H1 (cell line): Measurements from ENCODE around the gene DNAAF5. TPM values are rescaled to one million over a fixed set of nuclear protein-coding genes. Genes with fewer than 3 reads are reported as not detected.

Experiments
- CTCF ChIA-PET: fragments of 300-600 bp; sonication (Branson Sonifier 250); formaldehyde crosslinking; loops from one replicate; lab custom pipeline; 2021; ENCODE audit not compliant: partially characterized antibody; lab: Charles Lee
- POLR2A ChIA-PET: fragments of 300-600 bp; sonication (Branson Sonifier 250); formaldehyde crosslinking; loops from one replicate; lab custom pipeline; 2021; ENCODE audit warnings: inconsistent platforms; ENCODE audit not compliant: partially characterized antibody; lab: Charles Lee
- DNase-seq, 2 experiments: peaks; one replicate each; pipeline versions ENCODE4 v3.0.0 to v3.0.0-alpha.2; 2010 to 2022; ENCODE audit warnings: low spot score in 2 of 2, low read depth in 1 of 2, mixed read lengths in 1 of 2
- FAIRE-seq: peaks from 2 replicates; lab custom pipeline; 2011; peaks lifted over from hg19 to GRCh38; lab: Jason Lieb, UNC
- H2AFZ ChIP-seq: 2 replicates; pipeline ENCODE4 v1.8.1; 2012; ENCODE audit warnings: low read length, inconsistent platforms
- H2AK5ac ChIP-seq: 2 replicates; pipeline ENCODE4 v1.6.1; 2013; ENCODE audit warnings: low read depth, low read length
- H2BK120ac ChIP-seq: replicated peaks from 2 replicates; pipeline ENCODE3; 2013; ENCODE audit warnings: low read depth, low read length, inconsistent platforms
- H2BK12ac ChIP-seq: 2 replicates; pipeline ENCODE4 v1.6.1; 2013; ENCODE audit warnings: low read depth, low read length
- H2BK15ac ChIP-seq: 2 replicates; pipeline ENCODE4 v1.6.1; 2013; ENCODE audit warnings: low read length
- H2BK20ac ChIP-seq: 2 replicates; pipeline ENCODE4 v1.6.1; 2013; ENCODE audit warnings: low read length
- H2BK5ac ChIP-seq: 2 replicates; pipeline ENCODE4 v1.6.1; 2013; ENCODE audit warnings: low read depth, low read length
- H3K14ac ChIP-seq: 2 replicates; pipeline ENCODE4 v1.6.1; 2013; ENCODE audit warnings: inconsistent platforms; ENCODE audit not compliant: insufficient read length
- H3K18ac ChIP-seq: 2 replicates; pipeline ENCODE4 v1.6.1; 2013; ENCODE audit warnings: low read length; ENCODE audit errors: extremely low read depth
- H3K23ac ChIP-seq: 2 replicates; pipeline ENCODE4 v1.6.1; 2013; ENCODE audit warnings: inconsistent platforms; ENCODE audit not compliant: insufficient read length
- H3K23me2 ChIP-seq: 2 replicates; pipeline ENCODE4 v1.6.1; 2013; ENCODE audit warnings: low read depth, low read length
- H3K27ac ChIP-seq: 2 replicates; pipeline ENCODE4 v1.6.1; 2011; ENCODE audit warnings: low read depth, low read length, inconsistent platforms
- H3K27me3 ChIP-seq, 4 experiments: replicated peaks in 1 of 4; 1 replicate in 1 of 4; 2 replicates in 3 of 4; pipeline versions ENCODE4 v1.6.1 to v1.8.1; 2011 to 2013; ENCODE audit warnings: low read length in 3 of 4, mild to moderate bottlenecking in 3 of 4, inconsistent platforms in 2 of 4, mixed read lengths in 2 of 4, moderate library complexity in 1 of 4; ENCODE audit not compliant: control insufficient read depth in 3 of 4, insufficient read depth in 3 of 4; ENCODE audit errors: extremely low read depth in 1 of 4
- H3K36me3 ChIP-seq, 4 experiments: 2 replicates each; pipeline versions ENCODE4 v1.6.1 to v1.8.1; 2011 to 2013; ENCODE audit warnings: mild to moderate bottlenecking in 4 of 4, low read length in 3 of 4, moderate library complexity in 2 of 4, control low read depth in 1 of 4, inconsistent platforms in 1 of 4; ENCODE audit not compliant: insufficient read depth in 4 of 4, control insufficient read depth in 2 of 4
- H3K4ac ChIP-seq: replicated peaks from 2 replicates; pipeline ENCODE3; 2013; ENCODE audit warnings: low read length, low read depth, mixed read lengths, inconsistent platforms; ENCODE audit not compliant: insufficient read length
- H3K4me1 ChIP-seq, 4 experiments: replicated peaks in 1 of 4; 1 replicate in 1 of 4; 2 replicates in 3 of 4; pipeline versions ENCODE4 v1.6.1 to v1.8.1; 2011 to 2013; ENCODE audit warnings: low read length in 3 of 4, inconsistent platforms in 2 of 4, mixed read lengths in 1 of 4; ENCODE audit not compliant: insufficient read depth in 4 of 4, control insufficient read depth in 3 of 4
- H3K4me2 ChIP-seq, 2 experiments: 2 replicates each; pipeline versions ENCODE4 v1.6.1 to v1.8.1; 2011 to 2013; ENCODE audit warnings: low read depth in 2 of 2, low read length in 2 of 2, control low read depth in 1 of 2, inconsistent platforms in 1 of 2, mild to moderate bottlenecking in 1 of 2; ENCODE audit not compliant: insufficient read depth in 1 of 2
- H3K4me3 ChIP-seq, 4 experiments: fragments of 200-600, 300-600 bp in 1 of 4; sonication (generic), shearing (Covaris generic), sonication (Bioruptor Twin) in 1 of 4; 2 replicates each; pipeline versions ENCODE4 v1.5.1 to v1.8.1; 2011 to 2016; ENCODE audit warnings: low read length in 4 of 4, low read depth in 3 of 4, control low read depth in 2 of 4, inconsistent platforms in 2 of 4, mild to moderate bottlenecking in 2 of 4, mixed read lengths in 1 of 4, moderate library complexity in 1 of 4; ENCODE audit not compliant: insufficient read depth in 2 of 4; ENCODE audit errors: extremely low read depth in 1 of 4
- H3K56ac ChIP-seq: replicated peaks from 2 replicates; pipeline ENCODE3; 2013; ENCODE audit warnings: low read depth, mild to moderate bottlenecking, mixed read lengths, low read length, inconsistent platforms; ENCODE audit not compliant: insufficient read length
- H3K79me1 ChIP-seq: 2 replicates; pipeline ENCODE4 v1.6.1; 2013; ENCODE audit warnings: low read depth, low read length, control low read depth
- H3K79me2 ChIP-seq, 2 experiments: 2 replicates each; pipeline versions ENCODE4 v1.6.1 to v1.8.1; 2012 to 2013; ENCODE audit warnings: low read length in 2 of 2, mild to moderate bottlenecking in 2 of 2, inconsistent platforms in 1 of 2; ENCODE audit not compliant: insufficient read depth in 2 of 2, control insufficient read depth in 1 of 2
- H3K9ac ChIP-seq, 4 experiments: replicated peaks in 1 of 4; 1 replicate in 1 of 4; 2 replicates in 3 of 4; pipeline versions ENCODE4 v1.6.1 to v1.8.1; 2011 to 2013; ENCODE audit warnings: low read depth in 3 of 4, low read length in 3 of 4, control low read depth in 2 of 4, mild to moderate bottlenecking in 2 of 4, moderate library complexity in 2 of 4, inconsistent platforms in 1 of 4; ENCODE audit errors: extremely low read depth in 1 of 4
- H3K9me3 ChIP-seq, 2 experiments: 2 replicates each; pipeline versions ENCODE4 v1.6.1 to v1.8.1; 2012 to 2013; ENCODE audit warnings: mild to moderate bottlenecking in 2 of 2, moderate library complexity in 2 of 2, control low read depth in 1 of 2, inconsistent platforms in 1 of 2, low read depth in 1 of 2, low read length in 1 of 2, mixed read lengths in 1 of 2; ENCODE audit not compliant: insufficient read depth in 2 of 2
- H4K20me1 ChIP-seq, 2 experiments: replicated peaks in 1 of 2; 2 replicates each; pipeline versions ENCODE3 to v1.8.1; 2011 to 2013; ENCODE audit warnings: inconsistent platforms in 2 of 2, low read length in 2 of 2, mild to moderate bottlenecking in 1 of 2; ENCODE audit not compliant: insufficient read depth in 2 of 2, control insufficient read depth in 1 of 2
- H4K5ac ChIP-seq: 2 replicates; pipeline ENCODE4 v1.6.1; 2013; ENCODE audit warnings: low read length, low read depth, mixed read lengths, inconsistent platforms; ENCODE audit not compliant: insufficient read length
- H4K8ac ChIP-seq: 2 replicates; pipeline ENCODE4 v1.8.0; 2013; ENCODE audit warnings: mild to moderate bottlenecking, moderate library complexity, low read length, inconsistent platforms; ENCODE audit not compliant: insufficient read depth; ENCODE audit errors: extremely low read depth
- H4K91ac ChIP-seq: replicated peaks from 2 replicates; pipeline ENCODE3; 2013; ENCODE audit warnings: low read length, mixed read lengths, inconsistent platforms; ENCODE audit not compliant: insufficient read length
- MAX ChIP-seq: IDR thresholded peaks from 2 replicates; pipeline ENCODE4 v1.6.1; 2012; ENCODE audit warnings: inconsistent platforms
- POU5F1 ChIP-seq: IDR thresholded peaks from 2 replicates; pipeline ENCODE4 v1.6.1; 2011; ENCODE audit warnings: low read depth, mild to moderate bottlenecking, low read length, moderate library complexity
- RAD21 ChIP-seq, 2 experiments: IDR thresholded peaks in 1 of 2; conservative IDR thresholded peaks in 1 of 2; 2 replicates each; pipeline ENCODE4 v1.6.1; 2011; ENCODE audit warnings: low read depth in 2 of 2, low read length in 2 of 2, improper control_type of control experiment in 1 of 2, inconsistent platforms in 1 of 2, mild to moderate bottlenecking in 1 of 2, moderate library complexity in 1 of 2
- TCF12 ChIP-seq: IDR thresholded peaks from 2 replicates; pipeline ENCODE4 v1.6.1; 2011; ENCODE audit warnings: low read depth, mild to moderate bottlenecking, low read length
- YY1 ChIP-seq: IDR thresholded peaks from 2 replicates; pipeline ENCODE4 v1.6.1; 2011; ENCODE audit warnings: low read depth, mild to moderate bottlenecking, low read length
- WGBS, 2 experiments: shearing (Covaris generic) in 1 of 2; methylation state at CpG; one replicate each; pipeline versions ENCODE4 v1.1.6 to v1.1.7; 2013 to 2015; ENCODE audit warnings: low lambda C conversion rate in 2 of 2, mixed read lengths in 2 of 2, inconsistent platforms in 1 of 2, low coverage in 1 of 2, missing lambda C conversion rate in 1 of 2; ENCODE audit not compliant: insufficient replicate concordance in 2 of 2, insufficient coverage in 1 of 2, insufficient read length in 1 of 2; ENCODE audit errors: extremely low coverage in 1 of 2, missing lambda C conversion rate in 1 of 2; 5-methylcytosine and 5-hydroxymethylcytosine counted together
- polyA plus RNA-seq, 7 experiments: library from polyadenylated mRNA; depleted of rRNA in 3 of 7; stranded (reverse) in 5 of 7; unstranded in 2 of 7; fragments of >200 nt in 5 of 7; fragments of 200-250 nt in 2 of 7; gene quantifications; 1 replicate in 5 of 7; 2 replicates in 1 of 7; 4 replicates in 1 of 7; pipeline versions ENCODE4 v1.2.1 to v1.2.3, GENCODE V29; 2011 to 2013; ENCODE audit warnings: missing spikeins in 2 of 7, mixed read lengths in 2 of 7
- total RNA-seq: library from RNA; stranded (reverse); fragmentation: NEBNext Ultra II Directional; extraction: Animal tissue kit (Norgen Biotek cat#: 25700); gene quantifications from 2 replicates; pipeline ENCODE4 v1.2.1, GENCODE V29; 2021
- TF ChIP-seq, protein P1 (sequence below), 3 experiments: IDR thresholded peaks; 1 replicate in 2 of 3; 2 replicates in 1 of 3; pipeline versions ENCODE4 v1.5.1 to v1.6.1; 2011; ENCODE audit warnings: low read length in 3 of 3, mild to moderate bottlenecking in 3 of 3, inconsistent platforms in 2 of 3, low read depth in 1 of 3, moderate library complexity in 1 of 3; ENCODE audit not compliant: insufficient read depth in 1 of 3; ENCODE audit errors: control extremely low read depth in 1 of 3
- TF ChIP-seq, protein P2 (sequence below): IDR thresholded peaks from 2 replicates; pipeline ENCODE4 v1.6.1; 2011; ENCODE audit warnings: low read depth, mild to moderate bottlenecking, low read length; ENCODE audit not compliant: insufficient read depth

The DNAAF5 gene
- total and polyA plus RNA-seq, 2 of the 8 experiments (the other 6 are each of a cell fraction or from before 2014, with no cell fraction given): 55.1 to 95.9 TPM

GRCh38 chr7:821688-822087, 95.2 kb downstream of the DNAAF5 start:
- Histone ChIP-seq H2BK12ac (no peak overlapping the region), H3K79me2 (peaks cover 73 to 97% of the 10 kb centered on the region in 2 experiments), H2AK5ac (no peak overlapping the region), H2BK5ac (no peak overlapping the region), H2BK120ac (no peak overlapping the region), H3K9ac (no peak overlapping the region), H3K4me3 (no peak overlapping the region), H3K4ac (no peak overlapping the region), H3K27me3 (no peaks in the 10 kb centered on the region), H3K23me2 (peaks cover 5% of the 10 kb centered on the region; the same call in 1 of the 2 replicates), H2BK15ac (no peak overlapping the region), H2BK20ac (no peak overlapping the region), H3K27ac (no peak overlapping the region), H3K18ac (no peak overlapping the region), H3K14ac (no peak overlapping the region), H3K36me3 (no peaks in the 10 kb centered on the region; a peak in 1 of 8 replicates), H4K20me1 (peaks cover 37 to 53% of the 10 kb centered on the region in 2 experiments), H3K23ac (no peak overlapping the region), H3K9me3 (no peaks in the 10 kb centered on the region), H4K91ac (no peak overlapping the region), H3K4me2 (no peak overlapping the region), H4K5ac (no peak overlapping the region), H2AFZ (no peak overlapping the region), H3K56ac (no peak overlapping the region), H3K4me1 (peaks cover 3 to 14% (median 8%) of the 10 kb centered on the region in 4 experiments; a peak in 6 of 7 replicates), H3K79me1 (peaks cover 21% of the 10 kb centered on the region), H4K8ac (no peak overlapping the region)
- FAIRE-seq (no peak), DNase-seq (no peak)
- ChIA-PET CTCF (interaction anchor here (0.6 to 2.4 kb wide), 11 partner anchors 9 to 532 kb away, joined by 3 to 16 read pairs (median 5); partner anchors contain the start of gene FOXL3), POLR2A (interaction anchor here (1.1 kb wide), 1 partner anchor 10 kb away, joined by 3 read pairs; no protein-coding TSS in a partner anchor)
- TF ChIP-seq POU5F1 (no peak), MAX (no peak), YY1 (no peak), TCF12 (no peak), RAD21 (IDR thresholded peaks at IDR 0.05 in 1 of 2, conservative IDR thresholded peaks at IDR 0.05 in 1 of 2; ENCODE audit: low read depth in 2 of 2, low read length in 2 of 2) (peak; percentile 32 to 38; a peak in 3 of 4 replicates)
- TF ChIP-seq, protein P1, sequence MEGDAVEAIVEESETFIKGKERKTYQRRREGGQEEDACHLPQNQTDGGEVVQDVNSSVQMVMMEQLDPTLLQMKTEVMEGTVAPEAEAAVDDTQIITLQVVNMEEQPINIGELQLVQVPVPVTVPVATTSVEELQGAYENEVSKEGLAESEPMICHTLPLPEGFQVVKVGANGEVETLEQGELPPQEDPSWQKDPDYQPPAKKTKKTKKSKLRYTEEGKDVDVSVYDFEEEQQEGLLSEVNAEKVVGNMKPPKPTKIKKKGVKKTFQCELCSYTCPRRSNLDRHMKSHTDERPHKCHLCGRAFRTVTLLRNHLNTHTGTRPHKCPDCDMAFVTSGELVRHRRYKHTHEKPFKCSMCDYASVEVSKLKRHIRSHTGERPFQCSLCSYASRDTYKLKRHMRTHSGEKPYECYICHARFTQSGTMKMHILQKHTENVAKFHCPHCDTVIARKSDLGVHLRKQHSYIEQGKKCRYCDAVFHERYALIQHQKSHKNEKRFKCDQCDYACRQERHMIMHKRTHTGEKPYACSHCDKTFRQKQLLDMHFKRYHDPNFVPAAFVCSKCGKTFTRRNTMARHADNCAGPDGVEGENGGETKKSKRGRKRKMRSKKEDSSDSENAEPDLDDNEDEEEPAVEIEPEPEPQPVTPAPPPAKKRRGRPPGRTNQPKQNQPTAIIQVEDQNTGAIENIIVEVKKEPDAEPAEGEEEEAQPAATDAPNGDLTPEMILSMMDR (IDR thresholded peaks at IDR 0.05; ENCODE audit: control extremely low read depth in 1 of 3, insufficient read depth in 1 of 3, low read depth in 1 of 3, low read length in 3 of 3): peak in 2 of 3 experiments; percentile 5 to 15; a peak in 1 of 4 replicates
- TF ChIP-seq, protein P2, sequence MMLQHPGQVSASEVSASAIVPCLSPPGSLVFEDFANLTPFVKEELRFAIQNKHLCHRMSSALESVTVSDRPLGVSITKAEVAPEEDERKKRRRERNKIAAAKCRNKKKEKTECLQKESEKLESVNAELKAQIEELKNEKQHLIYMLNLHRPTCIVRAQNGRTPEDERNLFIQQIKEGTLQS: no peak
- 86% methylated on average over 11 of the region's 11 CpGs; no CpG with 5 or more reads in 1 of the 2 experiments for WGBS, 2 experiments
